ENCODE data around the gene AGK.

- TF ChIP-seq POLR2A (IDR thresholded peaks at IDR 0.05) = no peak
- TF ChIP-seq CTCF (IDR thresholded peaks at IDR 0.05) = no peak
Observed at GRCh38 chr7:141544831-141545230, 6.4 kb upstream of the AGK start.

Measured in lower leg skin (tissue), 3 donors.